CD1c-positive myeloid dendritic cell (primary cell): ENCODE data around the gene KRT34.
"Not testable (repeated sequence)": the region's sequence is repeated elsewhere in the genome, so short reads cannot be mapped to it uniquely, and the experiment has no call there.

Source experiments
- DNase-seq: peaks from one replicate; pipeline ENCODE4 v3.0.0-alpha.2; 2016; ENCODE audit errors: extremely low spot score

The KRT34 gene

GRCh38 chr17:41381943-41382342 lies at the start of gene KRT34:
Gene KRT34 (minus strand): TSS chr17:41382306. CDS start chr17:41382246, 60 bp downstream.
- not testable (repeated sequence) for DNase-seq

DNA sequence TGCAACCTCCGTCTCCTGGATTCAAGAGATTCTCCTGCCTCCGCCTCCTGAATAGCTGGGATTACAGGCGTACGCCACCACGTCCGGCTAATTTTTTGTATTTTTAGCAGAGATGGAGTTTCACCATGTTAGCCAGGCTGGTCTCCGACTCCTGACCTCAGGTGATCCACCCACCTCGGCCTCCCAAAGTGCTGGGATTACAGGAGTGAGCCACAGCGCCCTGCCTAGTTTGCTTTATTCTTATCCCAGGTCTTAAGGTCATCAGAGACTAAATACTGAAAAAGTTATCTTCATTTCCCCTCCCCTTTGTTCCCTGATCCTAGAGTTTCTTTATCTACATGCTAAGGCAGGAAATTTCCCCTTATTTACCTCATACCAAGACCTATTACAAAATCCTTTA lies 48.3 kb upstream of the KRT34 start:
- not testable (repeated sequence) for DNase-seq

DNA sequence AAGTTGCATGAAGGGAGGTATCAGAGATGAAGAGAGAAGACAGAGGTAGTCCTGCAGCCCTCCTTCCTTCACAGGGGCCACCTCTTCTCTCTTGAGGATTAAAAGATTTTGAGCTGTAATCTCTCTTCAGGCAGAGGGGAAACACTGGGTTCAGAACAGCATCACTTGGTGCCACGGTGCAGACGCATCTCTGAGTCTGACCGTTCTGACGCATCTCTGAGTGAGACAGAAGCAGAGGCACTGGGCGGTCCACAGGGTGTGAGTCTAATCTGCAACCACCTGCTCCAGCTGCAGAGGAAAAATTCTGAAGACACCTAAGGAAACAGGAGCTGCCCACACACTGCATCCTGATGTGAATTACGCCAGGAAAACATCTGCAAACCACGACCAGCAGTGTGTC lies 47.6 kb upstream of the KRT34 start:
- no peak for DNase-seq

DNA sequence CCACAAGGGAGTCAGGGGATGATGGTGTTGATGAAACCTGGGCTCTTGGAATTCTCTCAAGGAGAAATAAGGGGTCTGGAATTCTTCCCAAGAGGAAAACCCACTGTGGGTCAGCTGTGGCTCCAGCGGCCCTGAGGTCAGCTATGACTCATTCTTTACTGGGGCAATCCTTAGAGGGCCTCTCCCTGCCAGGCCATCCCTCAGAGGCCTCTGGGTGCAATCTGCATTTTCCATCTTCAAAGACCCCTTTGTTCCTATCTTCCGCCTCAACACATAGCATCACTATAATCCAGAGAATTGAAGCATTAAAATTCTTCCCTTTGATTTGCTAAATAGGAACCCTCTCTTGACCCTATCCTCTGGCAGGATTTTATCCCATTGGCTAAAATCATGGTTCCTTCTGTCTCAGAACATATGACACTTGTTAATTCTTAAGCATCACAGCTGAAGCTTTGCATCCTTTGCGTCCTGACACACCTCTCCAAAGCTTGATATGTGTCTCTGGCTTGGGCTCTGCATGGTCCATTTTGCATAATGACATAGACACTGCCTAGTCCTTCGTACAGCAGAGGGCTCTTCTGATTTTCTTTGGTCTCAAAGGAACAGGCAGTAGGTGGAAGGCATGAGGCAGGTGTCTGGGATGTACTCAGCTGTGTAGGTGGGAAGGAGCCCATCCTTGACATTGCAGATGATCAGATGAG lies 46.6 kb upstream of the KRT34 start:
- DNase-seq: no peak

DNA sequence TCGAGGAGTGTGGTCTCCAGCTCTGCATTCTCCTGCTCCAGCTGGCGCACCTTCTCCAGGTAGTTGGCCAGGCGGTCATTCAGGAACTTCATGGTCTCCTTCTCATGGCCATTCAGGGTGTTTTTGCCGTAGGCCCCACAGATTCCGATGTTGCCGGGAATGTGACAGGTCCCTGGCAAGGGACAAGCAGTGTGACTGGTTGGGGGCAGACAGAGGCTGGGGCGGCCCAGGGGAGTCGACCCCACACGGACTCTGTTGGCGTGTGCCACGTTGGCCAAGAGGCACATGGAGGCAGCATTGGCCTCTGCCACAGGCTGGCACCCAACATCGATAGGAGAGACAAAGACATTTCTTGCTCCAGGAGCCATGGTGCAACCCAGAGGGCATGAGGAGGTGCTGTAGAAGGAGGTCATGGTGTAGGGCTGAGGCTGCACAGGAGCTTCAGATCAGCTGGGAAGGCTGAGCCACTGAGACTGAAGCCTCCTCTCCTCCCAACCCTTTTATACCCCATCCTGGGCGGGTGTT lies 42.1 kb upstream of the KRT34 start, which contains the start of gene KRT37:
Gene KRT37, minus strand, starts transcription at position 475 of the 525 bp plus-strand sequence. Its CDS starts 62 bp downstream, at position 413.
- DNase-seq: no peak

DNA sequence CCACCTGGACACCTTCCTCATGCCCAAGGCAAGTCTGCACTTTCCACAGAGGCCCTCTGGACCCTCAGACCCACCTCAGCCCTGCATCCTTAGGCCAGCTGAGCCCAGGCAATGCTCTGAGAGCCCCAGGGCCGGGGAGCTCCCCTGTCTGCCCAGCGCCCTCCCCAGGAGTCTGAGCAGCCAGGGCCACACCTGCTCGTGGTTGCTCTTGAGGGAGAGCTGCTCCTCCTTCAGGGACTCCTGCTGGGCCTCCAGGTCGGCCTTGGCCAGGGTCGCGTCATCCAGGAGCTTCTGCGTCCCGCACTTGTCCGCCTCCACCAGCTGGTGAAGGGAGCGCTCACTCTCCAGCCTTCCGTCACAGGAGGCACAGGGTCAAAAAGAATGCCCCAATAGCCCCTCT lies 40.5 kb upstream of the KRT34 start:
- DNase-seq: not testable (repeated sequence)

GRCh38 chr17:41421617-41422016 lies 39.5 kb upstream of the KRT34 start:
- DNase-seq: no peak

DNA sequence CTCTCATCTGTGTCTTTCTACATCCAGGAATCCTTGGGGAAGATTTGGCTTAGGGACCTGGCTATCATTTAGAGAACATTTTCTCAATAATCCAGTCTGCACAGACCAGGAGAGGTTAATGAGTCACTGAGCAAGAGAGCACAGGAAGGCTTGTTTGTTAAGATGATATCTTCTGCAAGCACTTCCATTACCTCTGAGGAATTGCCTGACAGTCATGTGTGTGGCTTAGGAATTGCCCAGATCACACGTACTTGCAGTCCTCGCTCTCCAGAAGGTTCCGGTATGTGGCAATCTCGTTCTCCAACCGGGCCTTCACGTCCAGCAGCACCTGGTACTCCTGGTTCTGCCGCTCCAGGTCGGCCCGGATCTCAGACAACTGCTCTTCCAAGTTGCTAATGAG lies 39.0 kb upstream of the KRT34 start:
- no peak for DNase-seq

- no peak for DNase-seq
These were observed 38.0 kb upstream of the KRT34 start for GRCh38 chr17:41420134-41420533.

- DNase-seq: no peak
These were observed 37.6 kb upstream of the KRT34 start for GRCh38 chr17:41419716-41420115.

DNA sequence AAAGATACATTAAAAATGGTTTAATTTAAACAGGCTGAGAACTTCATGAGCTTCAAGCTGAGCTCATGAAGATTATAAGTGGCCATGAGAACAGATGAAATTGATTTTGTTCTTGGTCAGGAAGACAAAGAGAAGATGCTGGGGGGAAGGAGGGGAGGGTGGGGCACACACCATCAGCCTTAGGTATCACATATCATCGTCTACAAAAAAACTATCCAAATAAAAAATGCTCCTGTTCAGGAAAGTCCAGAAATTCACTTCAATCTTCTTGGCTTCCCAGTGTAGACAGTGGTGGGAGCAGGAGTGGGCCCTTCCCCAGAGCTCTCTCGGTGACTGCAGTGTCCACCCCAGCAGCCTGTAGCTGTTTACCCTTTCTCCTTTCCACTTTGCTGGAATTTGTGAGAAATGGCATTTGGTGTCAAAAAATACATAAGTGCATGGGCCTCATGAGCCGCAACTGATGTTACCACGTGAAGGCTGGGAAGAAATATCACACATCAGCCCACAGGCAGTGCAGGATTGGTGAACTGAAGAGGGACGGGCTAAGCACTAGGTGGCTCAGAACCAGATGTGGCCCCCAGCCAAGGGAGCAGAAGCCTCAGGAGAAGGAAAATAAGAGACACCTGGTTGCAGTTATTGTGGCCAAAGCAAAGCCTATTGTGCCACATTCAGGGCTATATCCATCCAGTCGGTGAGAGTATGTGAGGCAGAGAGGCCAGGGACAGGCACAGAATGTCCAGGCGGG lies 36.2 kb upstream of the KRT34 start:
- DNase-seq: no peak

DNA sequence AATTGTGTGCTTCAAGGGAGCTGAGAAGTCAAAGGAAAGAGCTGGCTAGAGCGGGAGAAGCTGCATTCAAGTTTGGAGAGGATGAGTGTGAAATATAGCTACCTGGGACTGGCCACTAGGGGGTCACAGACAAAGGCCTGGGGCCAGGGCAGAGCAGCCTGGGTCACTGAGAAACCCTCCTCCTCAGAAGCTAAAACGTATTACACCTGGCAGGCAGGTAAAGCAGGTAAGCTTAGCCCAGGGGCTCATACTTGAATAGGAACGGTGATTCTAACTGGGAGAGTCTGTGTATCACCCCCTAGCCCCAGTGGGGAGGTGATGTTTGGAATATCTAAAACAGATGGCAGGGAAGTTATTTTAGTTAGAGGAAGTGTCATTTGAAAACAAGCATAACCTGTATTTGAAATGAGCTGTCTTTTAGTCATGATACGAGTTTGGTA lies 35.5 kb upstream of the KRT34 start:
- no peak for DNase-seq

DNA sequence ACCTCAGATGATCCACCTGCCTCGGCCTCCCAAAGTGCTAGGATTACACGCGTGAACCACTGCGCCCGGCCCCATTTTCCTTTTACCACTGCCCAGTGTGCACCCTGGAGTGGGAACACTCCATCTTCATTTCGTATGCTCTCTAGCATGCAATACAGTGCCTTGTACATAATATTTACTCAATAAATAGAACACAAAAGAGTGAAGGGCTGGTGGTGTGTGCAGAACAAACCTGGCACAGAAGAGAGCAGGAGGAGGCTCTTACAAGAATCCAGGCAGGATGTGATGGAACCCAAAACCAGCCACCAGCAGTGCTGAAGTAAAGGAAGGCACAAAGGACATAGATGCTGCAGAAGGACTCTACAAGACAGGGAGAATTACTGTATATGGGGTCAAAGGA lies 35.0 kb upstream of the KRT34 start:
- no peak for DNase-seq

DNA sequence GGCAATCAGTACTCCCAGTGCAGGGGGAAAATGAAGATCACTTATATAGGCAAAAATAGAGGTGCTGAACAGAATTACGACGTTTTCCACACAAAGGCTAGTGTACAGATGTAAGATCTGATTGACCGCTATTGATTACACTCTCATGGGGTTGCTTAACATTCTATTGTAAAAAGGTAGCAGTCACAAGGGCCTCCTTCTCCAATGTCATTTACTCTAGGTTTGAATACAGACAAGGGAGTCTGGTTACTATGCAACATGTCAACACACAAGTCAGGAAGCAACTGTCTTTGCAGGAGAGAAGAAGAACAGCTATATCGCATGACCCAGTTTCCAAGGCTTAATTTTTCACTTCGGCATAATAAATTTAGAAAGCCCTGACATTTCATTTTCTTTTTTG lies 34.4 kb upstream of the KRT34 start:
- no peak for DNase-seq

- no peak for DNase-seq
These were observed 33.8 kb upstream of the KRT34 start for GRCh38 chr17:41415833-41416335.

DNA sequence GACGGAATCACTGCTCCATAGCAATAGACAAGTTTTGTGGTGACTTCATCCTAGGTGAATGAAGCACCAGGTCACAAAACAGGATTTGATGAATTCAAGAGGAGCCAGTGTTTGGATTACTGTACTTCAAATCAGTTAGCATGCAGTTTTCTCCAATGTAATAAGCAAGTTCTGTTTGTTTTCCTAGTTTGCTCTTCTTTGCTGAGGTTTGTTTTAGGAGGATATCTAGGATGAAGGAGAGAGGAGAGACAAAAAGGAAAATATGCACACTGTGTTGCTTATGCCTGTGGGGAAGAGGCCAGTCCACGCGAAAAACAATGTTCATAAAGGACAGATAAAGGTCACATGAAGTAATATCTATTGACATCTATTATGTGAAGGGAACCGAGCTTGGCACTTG lies 33.3 kb upstream of the KRT34 start:
- DNase-seq: no peak

DNA sequence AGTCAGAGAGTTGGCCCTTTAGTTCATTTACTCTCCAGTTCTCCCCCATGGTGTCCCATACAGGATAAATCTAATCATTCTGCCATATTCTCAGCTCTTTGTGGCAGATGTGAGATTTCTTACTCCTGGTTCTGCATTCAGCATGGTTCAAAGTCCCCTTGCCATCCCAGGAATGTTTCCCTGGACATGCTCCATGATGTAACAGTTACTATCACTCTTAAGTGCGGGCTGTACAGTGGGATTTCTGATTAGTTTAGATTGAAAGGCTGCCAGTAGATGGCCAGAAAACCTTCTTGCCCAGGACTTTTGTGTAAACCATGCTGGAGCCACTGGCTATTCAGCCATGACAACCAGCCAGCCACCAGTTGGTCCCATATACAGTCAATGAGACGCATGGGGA lies 31.9 kb upstream of the KRT34 start:
- no peak for DNase-seq

- DNase-seq: no peak
These were observed 31.3 kb upstream of the KRT34 start for GRCh38 chr17:41413353-41413957.

DNA sequence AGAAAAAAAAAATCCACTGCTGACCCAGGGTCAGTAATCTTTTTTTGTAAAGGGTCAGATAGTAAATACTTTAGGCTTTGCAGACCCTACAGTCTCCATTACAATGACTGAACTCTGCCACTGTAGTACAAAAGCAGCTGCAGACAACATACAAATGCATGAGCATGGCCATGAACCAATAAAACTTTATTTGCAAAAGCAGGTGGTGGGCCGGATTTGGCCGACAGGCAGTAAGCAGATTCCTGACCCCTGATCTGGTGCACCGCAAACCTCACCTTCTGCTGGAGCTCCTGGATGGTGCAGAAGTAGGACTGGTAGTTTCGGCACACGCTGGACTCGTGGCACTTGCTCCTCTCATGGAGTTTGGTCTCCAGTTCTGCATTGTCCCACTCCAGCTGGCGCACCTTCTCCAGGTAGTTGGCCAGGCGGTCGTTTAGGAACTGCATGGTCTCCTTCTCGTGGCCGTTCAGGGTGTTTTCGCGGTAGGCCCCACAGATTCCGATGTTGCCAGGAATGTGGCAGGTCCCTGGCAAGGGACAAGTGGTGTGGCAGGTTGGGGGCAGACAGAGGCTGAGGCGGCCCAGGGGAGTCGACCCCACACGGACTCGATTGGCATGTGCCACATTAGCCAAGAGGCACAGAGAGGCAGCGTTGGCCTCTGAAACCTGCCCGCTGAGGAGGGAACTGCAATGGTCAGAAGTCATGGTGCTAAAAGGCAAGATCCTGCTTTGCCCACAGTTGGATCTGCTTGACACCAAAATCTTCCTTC lies 29.1 kb upstream of the KRT34 start:
- DNase-seq: no peak

DNA sequence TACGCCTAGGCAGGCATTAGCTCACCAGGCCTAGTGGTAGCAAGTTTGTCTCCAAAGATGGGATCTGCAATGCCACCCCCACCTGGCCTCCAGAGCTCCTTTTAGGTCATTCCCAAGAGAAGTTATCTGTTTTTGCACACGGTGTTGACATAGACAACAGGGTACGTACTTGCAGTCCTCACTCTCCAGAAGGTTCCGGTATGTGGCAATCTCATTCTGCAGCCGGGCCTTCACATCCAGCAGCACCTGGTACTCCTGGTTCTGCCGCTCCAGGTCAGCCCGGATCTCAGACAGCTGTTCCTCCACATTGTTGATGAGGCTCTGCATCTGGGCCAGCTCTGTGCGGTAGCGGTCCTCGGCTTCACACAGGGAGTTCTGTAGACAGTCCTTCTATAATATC lies 25.1 kb upstream of the KRT34 start:
- DNase-seq: no peak

DNA sequence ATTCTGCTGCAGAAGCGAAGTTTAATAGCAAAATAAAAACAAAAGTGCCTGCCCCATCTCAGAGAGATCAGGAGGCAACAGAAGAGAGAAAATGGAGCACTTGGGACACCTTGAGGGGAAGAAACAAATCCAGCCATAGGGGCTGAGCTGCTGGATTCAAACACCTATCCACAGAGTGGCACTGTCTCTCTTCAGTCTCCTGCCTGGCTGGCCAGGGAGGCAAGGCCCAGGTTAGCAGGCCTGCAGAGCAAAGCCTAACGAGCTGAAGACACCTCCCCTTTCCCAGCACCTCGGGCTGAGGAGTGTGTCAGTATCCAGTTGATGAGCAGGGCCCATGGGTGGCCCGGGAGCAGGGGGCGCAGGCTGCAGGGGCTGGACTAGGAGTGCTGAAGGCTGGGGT lies 24.1 kb upstream of the KRT34 start:
- no peak for DNase-seq
